ENCODE results near the gene PTPN21. TPM values are rescaled to one million over a fixed set of nuclear protein-coding genes. Genes with fewer than 3 reads are reported as not detected.

The PTPN21 gene
- total RNA-seq, 1 donor, result 16.2 TPM

DNA sequence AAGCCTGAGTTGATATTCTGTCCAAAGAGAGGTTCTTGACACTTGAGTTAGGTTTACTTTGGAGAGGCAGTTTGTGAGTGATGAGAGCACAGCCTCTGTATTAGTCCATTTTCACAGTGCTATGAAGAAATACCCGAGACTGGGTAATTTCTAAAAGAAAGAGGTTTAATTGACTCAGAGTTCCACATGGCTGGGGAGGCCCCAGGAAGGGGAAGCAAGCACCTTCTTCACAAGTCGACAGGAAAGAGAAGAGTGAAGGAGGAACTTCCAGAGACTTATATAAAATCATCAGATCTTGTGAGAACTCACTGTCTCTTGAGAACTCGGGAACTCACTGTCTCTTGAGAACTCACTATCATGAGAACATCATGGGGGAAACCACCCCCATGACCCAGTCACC is 13.4 kb upstream of the PTPN21 start:
- H3K4me3 ChIP-seq (ENCODE audit: low read depth, low read length), result no peak overlapping the region
- no peak for DNase-seq (ENCODE audit: low read depth)
- TF ChIP-seq, protein P1, sequence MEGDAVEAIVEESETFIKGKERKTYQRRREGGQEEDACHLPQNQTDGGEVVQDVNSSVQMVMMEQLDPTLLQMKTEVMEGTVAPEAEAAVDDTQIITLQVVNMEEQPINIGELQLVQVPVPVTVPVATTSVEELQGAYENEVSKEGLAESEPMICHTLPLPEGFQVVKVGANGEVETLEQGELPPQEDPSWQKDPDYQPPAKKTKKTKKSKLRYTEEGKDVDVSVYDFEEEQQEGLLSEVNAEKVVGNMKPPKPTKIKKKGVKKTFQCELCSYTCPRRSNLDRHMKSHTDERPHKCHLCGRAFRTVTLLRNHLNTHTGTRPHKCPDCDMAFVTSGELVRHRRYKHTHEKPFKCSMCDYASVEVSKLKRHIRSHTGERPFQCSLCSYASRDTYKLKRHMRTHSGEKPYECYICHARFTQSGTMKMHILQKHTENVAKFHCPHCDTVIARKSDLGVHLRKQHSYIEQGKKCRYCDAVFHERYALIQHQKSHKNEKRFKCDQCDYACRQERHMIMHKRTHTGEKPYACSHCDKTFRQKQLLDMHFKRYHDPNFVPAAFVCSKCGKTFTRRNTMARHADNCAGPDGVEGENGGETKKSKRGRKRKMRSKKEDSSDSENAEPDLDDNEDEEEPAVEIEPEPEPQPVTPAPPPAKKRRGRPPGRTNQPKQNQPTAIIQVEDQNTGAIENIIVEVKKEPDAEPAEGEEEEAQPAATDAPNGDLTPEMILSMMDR (IDR thresholded peaks at IDR 0.05; ENCODE audit: insufficient read depth, low read length), result no peak

DNA sequence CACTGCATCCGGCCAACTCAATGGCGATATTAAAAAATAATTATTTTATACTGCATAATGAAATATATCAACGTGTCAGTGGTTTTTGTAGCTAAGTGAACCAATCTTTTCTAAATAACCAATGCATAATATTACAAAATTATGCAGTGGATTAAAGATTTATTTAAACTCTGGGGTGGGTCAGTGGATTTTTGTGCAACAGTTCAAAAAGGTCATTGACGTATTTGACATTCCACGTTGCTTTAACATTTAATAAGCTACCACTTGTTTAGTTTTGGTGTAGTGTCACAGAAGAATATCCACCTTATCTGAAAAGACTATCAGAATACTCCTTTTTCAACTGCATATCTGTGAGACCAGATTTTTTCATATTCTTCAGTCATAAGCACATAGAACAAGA is 10.6 kb upstream of the PTPN21 start:
- TF ChIP-seq, protein P1 (IDR thresholded peaks at IDR 0.05; ENCODE audit: insufficient read depth, low read length), result no peak
- H3K4me3 ChIP-seq (ENCODE audit: low read depth, low read length), result no peak overlapping the region
- no peak for DNase-seq (ENCODE audit: low read depth)

DNA sequence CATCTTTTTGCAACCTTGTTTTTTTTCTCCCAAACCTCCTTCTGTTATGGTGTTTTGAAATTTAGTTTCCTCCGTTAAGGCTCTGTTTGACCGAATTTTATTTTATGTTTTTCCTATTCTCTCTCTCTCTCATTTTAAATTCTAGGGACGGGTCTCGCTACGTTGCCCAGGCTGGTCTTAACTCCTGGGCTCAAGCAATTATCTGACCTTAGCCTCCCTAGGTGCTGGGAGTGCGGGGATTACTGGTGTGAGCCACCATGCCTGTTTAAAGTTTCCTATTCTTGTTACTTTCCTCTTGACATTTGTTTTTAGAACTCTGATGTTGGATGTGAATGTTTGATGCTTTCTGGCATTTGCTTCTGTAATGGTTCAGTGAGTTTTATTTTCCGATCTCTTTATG is 9.0 kb upstream of the PTPN21 start:
- H3K4me3 ChIP-seq (ENCODE audit: low read depth, low read length), result peak overlapping the region; percentile 89
- TF ChIP-seq, protein P1 (IDR thresholded peaks at IDR 0.05; ENCODE audit: insufficient read depth, low read length), result no peak
- no peak for DNase-seq (ENCODE audit: low read depth)

DNA sequence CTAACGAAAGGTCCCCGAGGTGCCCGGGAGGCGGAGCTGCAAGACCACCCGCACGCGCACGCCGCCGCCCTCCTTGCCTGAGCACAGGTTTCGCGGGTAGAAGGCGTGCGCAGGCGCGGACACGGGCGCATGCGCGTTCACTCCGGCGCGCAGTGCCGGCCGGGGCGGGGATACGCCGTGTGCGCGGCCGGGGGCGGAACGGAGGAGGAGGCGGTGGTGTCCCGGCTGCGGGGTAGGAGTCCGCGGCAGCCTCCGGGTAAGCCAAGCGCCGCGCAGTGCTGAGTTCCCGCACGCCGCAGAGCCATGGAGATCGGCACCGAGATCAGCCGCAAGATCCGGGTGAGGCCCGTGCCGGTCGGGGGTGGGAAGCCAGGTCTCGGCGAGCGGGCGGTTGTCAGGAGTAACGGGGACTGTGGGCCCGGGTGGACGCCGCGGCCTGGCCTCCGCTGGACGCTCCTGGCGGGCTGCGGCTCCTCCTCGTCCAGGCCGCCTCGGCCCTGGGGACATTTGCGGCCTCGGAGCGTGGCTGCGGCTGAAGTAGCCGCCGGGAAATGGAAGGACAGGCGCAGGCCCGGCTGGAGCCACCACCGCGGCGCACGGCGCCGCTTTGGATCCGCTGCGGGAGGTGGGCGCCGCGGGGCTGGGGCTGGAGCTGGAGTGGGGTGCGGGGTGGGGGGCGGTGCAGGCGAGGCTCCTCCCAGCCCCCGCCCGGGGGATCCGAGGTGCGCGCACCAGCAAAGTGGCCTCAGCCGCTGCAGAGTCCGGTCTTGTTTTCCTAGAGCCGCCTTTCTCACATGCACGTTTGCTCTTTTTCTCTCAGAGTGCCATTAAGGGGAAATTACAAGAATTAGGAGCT is 8.3 kb upstream of the PTPN21 start, which contains the start of gene ZC3H14:
Gene ZC3H14 (plus strand): TSS at position 207 of the 856 bp plus-strand sequence. CDS start 97 bp downstream, at position 304.
- H3K4me3 ChIP-seq (ENCODE audit: low read depth, low read length), result peak within 1 kb of the TSS; percentile 89
- peak; percentile 78 for DNase-seq (ENCODE audit: low read depth)
- TF ChIP-seq, protein P1 (IDR thresholded peaks at IDR 0.05; ENCODE audit: insufficient read depth, low read length), result no peak

DNA sequence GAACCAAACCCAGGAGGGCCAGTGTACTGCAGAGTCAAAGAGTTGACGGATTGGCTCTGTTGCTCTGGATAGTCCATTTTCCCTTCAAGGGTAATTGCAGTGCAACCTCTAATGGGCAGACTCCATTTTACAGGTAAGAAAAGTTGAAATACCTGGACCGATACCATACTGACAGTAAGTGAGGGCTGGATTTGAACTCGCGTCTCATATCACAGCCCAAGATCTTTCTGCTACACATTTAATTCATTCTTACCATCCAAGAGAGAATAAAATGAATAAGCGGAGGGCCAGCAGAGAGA is 7.7 kb upstream of the PTPN21 start:
- DNase-seq (ENCODE audit: low read depth), result no peak
- peak overlapping the region; percentile 89 for H3K4me3 ChIP-seq (ENCODE audit: low read depth, low read length)
- TF ChIP-seq, protein P1 (IDR thresholded peaks at IDR 0.05; ENCODE audit: insufficient read depth, low read length), result no peak

DNA sequence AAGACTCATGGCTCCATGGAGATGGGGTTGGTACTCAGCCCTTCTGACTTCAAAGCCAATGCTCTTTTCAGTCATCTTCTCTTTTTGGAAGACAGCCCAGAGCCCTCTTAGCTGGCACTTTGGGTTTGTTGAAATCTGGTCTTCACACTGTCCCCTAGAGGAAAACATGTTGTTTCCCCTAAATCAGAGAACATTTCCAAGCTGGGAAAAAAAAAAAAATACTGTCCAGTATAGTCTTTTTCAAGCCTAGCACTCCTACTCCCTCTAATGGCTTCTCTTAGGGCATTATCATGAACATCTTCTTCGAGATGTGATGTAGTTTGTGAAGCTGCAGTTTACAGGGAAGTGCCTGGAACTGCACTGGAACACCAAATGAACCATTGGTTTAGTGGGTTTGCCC is 5.0 kb upstream of the PTPN21 start:
- H3K4me3 ChIP-seq (ENCODE audit: low read depth, low read length), result no peak overlapping the region
- TF ChIP-seq, protein P1 (IDR thresholded peaks at IDR 0.05; ENCODE audit: insufficient read depth, low read length), result peak; percentile 69
- peak; percentile 75 for DNase-seq (ENCODE audit: low read depth)
